ENCODE measurements around the gene ALDH1A3.

Gene ALDH1A3

DNA sequence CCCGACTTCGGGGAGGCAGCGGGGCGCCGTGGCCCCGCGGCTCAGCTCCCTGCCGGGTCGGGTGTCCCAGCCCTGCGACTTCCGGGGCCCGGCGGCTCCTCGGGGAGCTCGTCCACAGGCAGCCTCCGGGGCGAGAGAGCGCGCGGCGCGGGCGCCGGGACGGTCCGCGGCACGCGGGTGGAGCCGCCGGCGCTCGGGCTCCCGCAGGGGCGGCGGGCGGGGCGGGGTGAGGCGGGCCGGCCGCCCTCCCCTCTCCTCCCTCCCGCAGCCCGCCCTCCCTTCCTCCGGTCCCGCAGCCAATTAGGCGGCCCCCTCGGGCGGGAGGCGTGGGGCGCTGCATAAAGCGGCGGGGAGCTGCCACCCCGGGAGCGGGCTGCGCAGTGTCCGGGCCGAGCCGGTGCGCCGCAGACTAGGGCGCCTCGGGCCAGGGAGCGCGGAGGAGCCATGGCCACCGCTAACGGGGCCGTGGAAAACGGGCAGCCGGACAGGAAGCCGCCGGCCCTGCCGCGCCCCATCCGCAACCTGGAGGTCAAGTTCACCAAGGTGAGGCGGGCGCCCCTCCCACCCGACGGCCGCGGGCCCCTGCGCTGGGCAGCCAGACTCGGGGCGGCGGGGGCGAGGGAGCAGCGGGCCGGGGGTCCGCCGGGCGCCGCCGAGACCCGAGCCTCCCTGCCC lies at the start of gene ALDH1A3:
TSS of gene ALDH1A3 (plus strand) at position 368 of the 675 bp plus-strand sequence. CDS start at position 445, 77 bp downstream.
- peak within 1 kb of the TSS; percentile 28 for H3K27ac Mint-ChIP-seq
- ATAC-seq (replicated peaks) (peak; percentile 62 to 63), DNase-seq (no peak)
- peaks cover 5 to 9% of the 10 kb centered on the region in 2 donors for H3K4me1 Mint-ChIP-seq
- H3K36me3 Mint-ChIP-seq: no peaks in the 10 kb centered on the region
- H3K9me3 Mint-ChIP-seq: no peaks in the 10 kb centered on the region
- H3K4me3 Mint-ChIP-seq: peak within 1 kb of the TSS; percentile 55 to 66
- H3K27me3 Mint-ChIP-seq: peaks cover 74 to 86% of the 10 kb centered on the region in 2 donors

DNA sequence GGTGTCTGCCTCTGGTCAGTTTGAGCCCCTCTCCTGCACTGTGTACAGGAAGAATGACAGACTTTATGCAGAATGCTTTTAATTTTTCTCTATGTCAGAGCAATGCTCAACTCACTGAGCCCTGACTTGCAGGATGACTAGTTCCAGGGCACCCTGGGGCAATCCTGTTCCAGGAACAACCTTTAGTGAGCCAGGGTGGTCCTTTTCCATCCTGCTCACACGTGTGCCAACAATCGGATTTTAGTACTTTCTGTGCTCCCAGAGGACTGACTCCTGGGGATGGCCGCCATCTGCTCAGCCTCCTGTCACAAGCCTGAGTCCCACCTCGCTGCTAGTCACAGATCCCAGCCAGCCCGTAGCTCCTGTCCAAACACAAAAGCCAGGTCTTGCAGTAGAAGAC lies 48.2 kb upstream of the ALDH1A3 start:
- peaks cover under 1 to 11% of the 10 kb centered on the region in 2 donors for H3K27me3 Mint-ChIP-seq
- H3K4me3 Mint-ChIP-seq: no peak overlapping the region
- H3K9me3 Mint-ChIP-seq: peaks cover 0 to 7% of the 10 kb centered on the region in 2 donors
- no peak overlapping the region for H3K27ac Mint-ChIP-seq
- no peak for ATAC-seq (replicated peaks)
- peaks cover 7 to 17% of the 10 kb centered on the region in 2 donors for H3K4me1 Mint-ChIP-seq
- no peak for DNase-seq
- no peaks in the 10 kb centered on the region for H3K36me3 Mint-ChIP-seq

DNA sequence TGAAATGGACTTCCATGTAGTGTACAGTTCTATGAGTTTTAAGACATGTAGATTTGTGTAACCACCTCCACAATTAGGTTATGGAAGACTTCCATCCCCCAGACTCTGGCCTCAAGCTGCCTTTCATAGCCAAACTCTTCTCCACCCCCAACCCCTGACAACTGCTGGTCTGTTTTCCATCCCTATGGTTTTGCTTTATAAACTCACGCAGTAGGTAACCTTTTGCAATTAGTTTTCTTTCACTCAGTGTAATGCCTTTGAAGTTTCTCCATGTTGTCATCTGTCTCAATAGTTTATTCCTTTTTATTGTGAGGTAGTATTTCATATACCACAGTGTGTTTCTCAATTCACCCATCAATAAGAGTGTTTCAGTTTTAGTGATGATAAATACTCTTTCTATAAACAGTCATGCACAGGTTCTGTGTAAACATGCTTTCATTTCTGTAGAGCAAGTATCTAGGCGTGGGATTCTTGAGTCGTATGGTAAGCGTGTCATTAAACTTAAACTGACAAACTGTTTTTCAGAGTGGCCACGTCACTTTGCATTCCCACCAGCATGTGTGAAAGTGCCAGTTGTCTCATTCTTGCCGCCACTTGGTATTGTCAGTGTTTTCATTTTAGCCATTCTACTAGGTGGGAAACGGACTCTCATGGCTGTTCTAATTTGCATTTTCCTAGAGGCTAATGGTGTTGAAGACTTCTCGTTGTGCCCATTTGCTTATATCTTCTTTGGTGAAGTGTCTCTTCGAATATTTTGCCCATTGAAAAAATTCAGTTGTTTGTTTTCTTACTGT lies 47.3 kb upstream of the ALDH1A3 start:
- peaks cover 7 to 17% of the 10 kb centered on the region in 2 donors for H3K4me1 Mint-ChIP-seq
- peaks cover 6 to 11% of the 10 kb centered on the region in 2 donors for H3K27me3 Mint-ChIP-seq
- ATAC-seq (replicated peaks) (no peak), DNase-seq (no peak)
- peaks cover 0 to 7% of the 10 kb centered on the region in 2 donors for H3K9me3 Mint-ChIP-seq
- no peak overlapping the region for H3K4me3 Mint-ChIP-seq
- H3K36me3 Mint-ChIP-seq: no peaks in the 10 kb centered on the region
- H3K27ac Mint-ChIP-seq: no peak overlapping the region

DNA sequence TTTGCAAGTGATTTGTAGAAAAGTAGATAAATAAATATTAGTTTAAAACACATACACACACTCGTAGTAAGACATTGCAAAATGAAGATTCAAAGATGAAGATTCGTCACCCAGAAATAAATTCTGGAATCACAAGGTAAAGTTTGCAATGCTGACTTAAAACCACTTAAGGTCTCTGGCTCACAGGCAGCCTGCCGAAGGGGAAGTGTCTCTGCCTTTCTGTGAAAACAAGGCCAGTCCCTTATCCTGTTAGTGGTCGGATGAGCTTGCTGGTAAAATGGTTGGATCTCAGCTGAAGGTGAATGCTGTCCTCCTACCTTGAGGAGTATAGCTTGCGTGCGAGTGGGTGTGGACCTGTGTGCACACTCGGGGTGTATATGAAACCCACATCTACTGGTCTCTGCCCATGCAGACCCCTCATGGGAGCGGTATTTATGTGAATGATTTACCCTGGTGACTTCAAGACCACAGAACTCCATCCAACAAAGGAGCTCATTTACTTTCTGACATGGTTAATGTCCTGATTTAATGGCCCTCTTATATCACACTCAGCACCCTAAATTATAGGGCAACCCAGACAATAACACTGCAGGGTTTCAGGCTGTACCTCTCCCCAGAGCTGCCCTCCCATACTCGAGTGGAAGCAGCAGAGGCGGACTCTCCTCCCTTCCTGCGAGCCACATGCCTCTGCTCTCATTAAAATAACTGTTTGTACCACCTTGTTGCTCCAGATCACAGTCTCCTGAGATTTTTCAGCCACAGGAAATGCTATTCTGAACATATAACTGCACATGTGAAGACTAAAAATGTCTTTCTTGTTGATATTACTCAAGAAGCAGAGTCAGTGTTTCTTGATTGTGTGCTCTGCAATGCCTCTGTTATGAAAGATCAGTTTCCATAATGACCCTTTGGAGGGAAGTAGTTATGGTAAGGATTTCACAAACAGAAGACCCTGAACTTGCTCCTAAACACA lies 45.9 kb upstream of the ALDH1A3 start:
- peak overlapping the region in 1 of 2 donors; percentile 55 for H3K4me3 Mint-ChIP-seq
- peaks cover 0 to 7% of the 10 kb centered on the region in 2 donors for H3K9me3 Mint-ChIP-seq
- H3K4me1 Mint-ChIP-seq: peaks cover 7 to 17% of the 10 kb centered on the region in 2 donors
- H3K36me3 Mint-ChIP-seq: no peaks in the 10 kb centered on the region
- ATAC-seq (replicated peaks): peak; percentile 31 to 45
- no peak for DNase-seq
- H3K27ac Mint-ChIP-seq: no peak overlapping the region
- H3K27me3 Mint-ChIP-seq: peaks cover 6 to 7% of the 10 kb centered on the region in 2 donors

DNA sequence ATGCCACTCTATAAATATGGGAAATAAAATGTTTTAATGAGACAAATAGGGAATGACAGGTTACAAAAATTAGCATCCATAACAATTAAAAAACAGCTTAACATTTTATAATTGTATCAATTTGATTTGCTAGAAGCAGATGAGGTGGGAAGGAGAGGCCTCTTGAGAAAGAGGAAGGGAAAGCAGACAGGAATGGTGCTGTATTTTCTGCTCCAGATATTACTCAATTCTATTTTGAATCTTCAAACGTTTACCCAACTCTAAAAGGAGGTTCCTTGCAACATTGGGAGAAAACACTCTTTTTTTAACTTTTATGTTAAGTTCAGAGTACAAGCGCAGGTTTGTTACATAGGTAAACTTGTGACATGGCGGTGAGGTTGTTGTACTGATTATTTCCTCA lies 44.9 kb upstream of the ALDH1A3 start:
- Mint-ChIP-seq H3K9me3 (peaks cover 0 to 7% of the 10 kb centered on the region in 2 donors), H3K4me1 (peaks cover 7 to 17% of the 10 kb centered on the region in 2 donors), H3K4me3 (no peak overlapping the region), H3K27ac (no peak overlapping the region), H3K27me3 (peaks cover 6 to 7% of the 10 kb centered on the region in 2 donors), H3K36me3 (no peaks in the 10 kb centered on the region)
- no peak for DNase-seq
- ATAC-seq (replicated peaks): no peak

DNA sequence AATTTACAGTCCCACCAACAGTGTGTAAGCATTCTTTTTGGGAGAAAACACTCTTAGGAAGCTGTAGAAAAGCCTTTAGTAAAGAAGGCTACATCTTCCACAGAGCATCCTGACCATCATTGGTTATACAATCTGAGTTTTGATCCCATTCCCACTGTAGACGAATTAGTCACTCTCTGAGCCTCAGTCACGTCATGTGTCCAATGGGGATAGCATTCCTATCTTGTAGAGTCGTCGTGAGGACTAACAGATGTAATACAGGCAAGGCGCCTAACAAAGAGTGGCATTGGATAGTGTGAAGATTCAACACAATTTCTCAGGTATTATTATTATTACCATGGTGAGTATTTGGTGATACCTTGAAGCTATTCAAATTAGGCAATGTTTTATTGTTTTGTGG lies 44.0 kb upstream of the ALDH1A3 start:
- DNase-seq: no peak
- H3K36me3 Mint-ChIP-seq: no peaks in the 10 kb centered on the region
- no peak overlapping the region for H3K27ac Mint-ChIP-seq
- no peak for ATAC-seq (replicated peaks)
- peaks cover 6 to 7% of the 10 kb centered on the region in 2 donors for H3K27me3 Mint-ChIP-seq
- H3K4me3 Mint-ChIP-seq: no peak overlapping the region
- H3K4me1 Mint-ChIP-seq: peaks cover 7 to 17% of the 10 kb centered on the region in 2 donors
- peaks cover 0 to 7% of the 10 kb centered on the region in 2 donors for H3K9me3 Mint-ChIP-seq

DNA sequence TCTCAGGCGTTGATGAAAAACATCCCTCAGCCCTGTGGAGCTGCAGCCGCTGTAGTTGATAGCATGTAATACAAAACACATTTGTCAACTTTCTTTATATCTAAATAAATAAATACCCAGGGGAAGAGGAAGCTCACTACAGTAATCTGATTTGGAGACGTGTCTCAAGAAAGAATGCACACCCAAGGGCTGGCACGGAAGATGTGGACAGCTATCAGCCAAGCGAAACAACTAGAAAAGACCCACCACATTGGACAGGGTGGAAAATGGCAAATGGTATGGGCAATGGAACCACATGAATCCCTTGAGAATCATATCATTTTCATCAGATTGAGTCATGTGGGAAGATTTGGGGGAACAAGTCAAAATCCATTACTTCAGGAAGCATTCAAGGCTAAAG lies 43.1 kb upstream of the ALDH1A3 start:
- peaks cover 6 to 7% of the 10 kb centered on the region in 2 donors for H3K27me3 Mint-ChIP-seq
- H3K9me3 Mint-ChIP-seq: peaks cover 0 to 7% of the 10 kb centered on the region in 2 donors
- H3K27ac Mint-ChIP-seq: no peak overlapping the region
- peaks cover 7 to 17% of the 10 kb centered on the region in 2 donors for H3K4me1 Mint-ChIP-seq
- ATAC-seq (replicated peaks): no peak
- DNase-seq: no peak
- H3K36me3 Mint-ChIP-seq: no peaks in the 10 kb centered on the region
- no peak overlapping the region for H3K4me3 Mint-ChIP-seq

DNA sequence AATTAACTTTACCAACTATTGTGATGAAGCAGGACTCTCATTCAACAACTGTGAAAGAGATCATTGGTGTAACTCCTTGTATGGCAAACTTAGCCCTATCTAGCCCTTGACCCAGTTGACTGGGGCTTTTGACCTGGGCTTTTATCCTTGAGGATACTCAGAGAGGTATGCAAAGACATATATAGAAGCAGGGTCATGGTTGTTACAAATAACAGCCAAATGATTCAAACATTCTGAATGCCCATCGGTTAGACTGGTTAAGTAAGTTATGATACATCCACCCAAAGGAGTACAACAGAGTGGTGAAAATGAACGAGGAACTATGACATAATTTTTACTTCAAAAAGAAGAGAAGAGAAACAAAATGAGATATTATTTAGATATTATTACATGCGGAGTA lies 38.2 kb upstream of the ALDH1A3 start:
- no peak overlapping the region for H3K27ac Mint-ChIP-seq
- ATAC-seq (replicated peaks) (no peak), DNase-seq (no peak)
- H3K36me3 Mint-ChIP-seq: no peaks in the 10 kb centered on the region
- H3K9me3 Mint-ChIP-seq: no peaks in the 10 kb centered on the region
- H3K4me3 Mint-ChIP-seq: no peak overlapping the region
- H3K27me3 Mint-ChIP-seq: peaks cover 5 to 26% of the 10 kb centered on the region in 2 donors
- no peaks in the 10 kb centered on the region for H3K4me1 Mint-ChIP-seq

DNA sequence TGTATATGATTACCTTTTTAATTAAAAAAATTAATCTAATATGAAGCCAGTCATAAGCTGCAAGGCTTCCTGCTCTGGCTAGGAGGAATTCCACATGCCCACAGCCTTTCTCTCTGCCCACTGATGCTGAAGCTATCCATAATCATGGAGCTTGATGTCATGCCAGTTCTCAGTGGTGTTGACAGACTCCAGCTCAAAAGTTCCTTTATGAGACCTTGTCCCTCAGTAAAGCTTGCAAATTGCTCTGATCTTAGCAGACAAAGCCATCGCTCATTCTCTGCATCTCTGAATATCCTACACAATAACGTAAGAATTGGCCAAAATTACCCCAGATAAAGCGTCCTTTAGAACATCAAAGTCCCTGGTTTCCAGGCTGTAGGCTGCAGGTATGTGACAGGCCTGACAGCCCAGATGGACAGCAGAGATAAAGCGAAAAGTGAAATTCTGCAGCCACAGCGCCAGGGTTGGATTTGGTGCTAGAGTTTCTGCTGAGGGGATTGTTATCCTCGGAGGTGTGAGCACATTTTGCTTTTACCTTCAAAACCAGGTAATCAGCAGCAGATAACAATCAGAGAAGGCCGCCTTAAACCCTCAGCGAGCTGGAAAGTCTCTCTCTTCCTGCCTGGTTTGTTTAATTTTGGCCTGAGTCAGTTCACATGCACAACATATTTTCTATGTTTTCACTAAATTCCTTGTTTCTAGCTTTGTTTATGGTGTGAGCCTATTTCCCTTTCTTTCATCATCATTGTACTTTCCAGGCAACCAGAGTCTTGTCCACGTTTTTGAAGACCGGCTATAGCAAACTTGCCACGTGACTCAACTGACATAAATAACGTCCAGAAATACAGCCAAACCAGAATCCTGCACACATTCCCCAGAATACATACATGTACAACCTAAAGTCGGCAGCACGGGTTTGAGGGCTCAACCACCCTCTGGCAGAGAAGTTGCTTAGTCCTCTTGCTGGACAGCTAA lies 36.6 kb upstream of the ALDH1A3 start:
- ATAC-seq (replicated peaks) (no peak), DNase-seq (no peak)
- peaks cover 5 to 33% of the 10 kb centered on the region in 2 donors for H3K27me3 Mint-ChIP-seq
- H3K9me3 Mint-ChIP-seq: no peaks in the 10 kb centered on the region
- H3K36me3 Mint-ChIP-seq: no peaks in the 10 kb centered on the region
- no peak overlapping the region for H3K4me3 Mint-ChIP-seq
- H3K4me1 Mint-ChIP-seq: no peaks in the 10 kb centered on the region
- no peak overlapping the region for H3K27ac Mint-ChIP-seq

DNA sequence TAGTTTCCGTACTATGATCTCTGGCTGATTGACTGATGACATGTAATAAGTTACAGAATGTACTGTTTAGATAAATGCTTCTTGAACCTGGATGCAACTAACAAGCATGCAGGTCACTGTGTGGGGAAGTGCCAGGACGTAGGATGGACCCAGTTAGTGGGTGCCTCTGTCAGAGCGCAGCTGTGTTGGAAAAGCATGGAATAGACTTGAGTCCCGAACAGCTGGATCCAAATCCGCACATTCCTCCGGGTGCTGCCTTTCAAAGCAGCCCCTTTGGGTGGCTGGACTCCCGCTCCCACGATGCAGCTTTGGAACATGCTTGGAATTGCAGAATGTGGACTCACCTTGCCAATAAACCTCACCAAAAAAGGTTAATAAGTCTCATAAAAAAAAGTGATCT lies 35.5 kb upstream of the ALDH1A3 start:
- Mint-ChIP-seq H3K4me1 (peaks cover 2% of the 10 kb centered on the region in 2 donors), H3K4me3 (no peak overlapping the region), H3K36me3 (no peaks in the 10 kb centered on the region), H3K9me3 (no peaks in the 10 kb centered on the region), H3K27me3 (peaks cover 8 to 44% of the 10 kb centered on the region in 2 donors), H3K27ac (no peak overlapping the region)
- DNase-seq: no peak
- ATAC-seq (replicated peaks): no peak

DNA sequence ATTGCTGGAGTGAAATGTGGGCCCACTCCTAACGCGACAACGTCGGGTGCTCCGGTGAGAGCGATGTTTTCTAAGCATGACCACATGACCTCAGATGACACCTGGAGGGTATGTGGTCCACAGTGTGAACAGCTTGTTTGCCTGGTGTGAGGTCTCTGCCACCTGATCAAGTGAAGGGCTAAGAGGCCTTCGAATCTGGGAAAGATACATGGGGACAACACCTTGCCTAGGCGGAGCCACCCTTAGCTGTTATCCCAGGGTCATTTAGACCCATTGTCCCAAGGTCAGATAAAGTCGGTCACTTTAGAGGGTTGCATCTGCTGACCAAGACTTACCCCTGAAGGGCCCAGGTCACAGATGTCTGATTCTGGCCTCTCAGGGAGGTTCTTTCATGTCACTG lies 34.9 kb upstream of the ALDH1A3 start:
- H3K36me3 Mint-ChIP-seq: no peaks in the 10 kb centered on the region

DNA sequence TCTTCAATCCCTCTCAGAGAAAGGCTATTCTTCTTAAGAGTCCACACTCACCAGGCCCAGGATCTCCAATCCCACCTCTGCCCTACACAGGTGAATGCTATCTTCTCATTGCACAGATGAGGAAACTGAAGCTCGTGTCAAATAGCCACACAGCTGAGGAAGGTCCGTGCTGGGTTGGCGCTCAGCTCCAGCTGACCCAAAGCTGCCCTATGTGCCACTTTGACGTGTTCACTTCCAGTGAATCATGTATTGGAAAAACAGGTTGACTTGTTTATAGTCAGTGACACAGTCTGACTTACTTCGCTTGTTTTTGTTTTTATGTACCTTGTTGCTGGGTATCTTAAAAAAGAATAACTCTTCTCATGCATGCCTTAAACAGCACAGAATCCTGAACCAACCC lies 32.4 kb upstream of the ALDH1A3 start:
- Mint-ChIP-seq H3K27ac (no peak overlapping the region), H3K27me3 (peaks cover 16 to 53% of the 10 kb centered on the region in 2 donors), H3K36me3 (no peaks in the 10 kb centered on the region), H3K4me1 (peaks cover 2 to 8% of the 10 kb centered on the region in 2 donors), H3K4me3 (no peak overlapping the region), H3K9me3 (no peaks in the 10 kb centered on the region)
- ATAC-seq (replicated peaks) (no peak), DNase-seq (no peak)

More for the DNA sequence above, 34.9 kb upstream of the ALDH1A3 start:
- no peak for DNase-seq
- Mint-ChIP-seq H3K27me3 (peaks cover 11 to 47% of the 10 kb centered on the region in 2 donors), H3K4me3 (no peak overlapping the region), H3K27ac (no peak overlapping the region), H3K9me3 (no peaks in the 10 kb centered on the region), H3K4me1 (peaks cover 2 to 8% of the 10 kb centered on the region in 2 donors)
- ATAC-seq (replicated peaks): no peak
